ENCODE data around the gene SRSF2.
"Not testable (repeated sequence)": the region's sequence is repeated elsewhere in the genome, so short reads cannot be mapped to it uniquely, and the experiment has no call there.

SRSF2 gene

GRCh38 chr17:76737082-76737675 lies at the start of gene SRSF2:
SRSF2 (minus strand) TSS chr17:76737331; CDS start chr17:76737160, 171 bp downstream.
- peak; percentile 99 for DNase-seq

GRCh38 chr17:76784926-76785325 lies 47.8 kb upstream of the SRSF2 start:
- DNase-seq = no peak

- no peak for DNase-seq
Measured at GRCh38 chr17:76783146-76783545, 46.0 kb upstream of the SRSF2 start.

- peak in 1 of 2 donors; percentile 19 for DNase-seq
Measured at GRCh38 chr17:76781056-76781982, 44.2 kb upstream of the SRSF2 start.

GRCh38 chr17:76775021-76775600 lies 38.0 kb upstream of the SRSF2 start:
- DNase-seq = no peak

GRCh38 chr17:76772842-76773525 lies 35.9 kb upstream of the SRSF2 start:
- DNase-seq = peak; percentile 68 to 82

GRCh38 chr17:76758570-76758969 lies 21.4 kb upstream of the SRSF2 start:
- DNase-seq = no peak

GRCh38 chr17:76757256-76757655 lies 20.1 kb upstream of the SRSF2 start:
- no peak for DNase-seq

GRCh38 chr17:76755285-76755684 lies 18.2 kb upstream of the SRSF2 start:
- no peak for DNase-seq

- peak; percentile 50 to 71 for DNase-seq
Measured at GRCh38 chr17:76753061-76753961, 16.2 kb upstream of the SRSF2 start.

- peak in 1 of 2 donors; percentile 68 for DNase-seq
Measured at GRCh38 chr17:76752006-76752405, 14.9 kb upstream of the SRSF2 start.

GRCh38 chr17:76751416-76751993 lies 14.4 kb upstream of the SRSF2 start:
- no peak for DNase-seq

- no peak for DNase-seq
Measured at GRCh38 chr17:76748657-76749056, 11.5 kb upstream of the SRSF2 start.

GRCh38 chr17:76747716-76748363 lies 10.7 kb upstream of the SRSF2 start:
- DNase-seq = no peak

- DNase-seq = not testable (repeated sequence)
Measured at GRCh38 chr17:76745785-76746184, 8.7 kb upstream of the SRSF2 start.

- DNase-seq = no peak
Measured at GRCh38 chr17:76744747-76745146, 7.6 kb upstream of the SRSF2 start.

GRCh38 chr17:76742958-76743357 lies 5.8 kb upstream of the SRSF2 start:
- no peak for DNase-seq

- DNase-seq = no peak
Measured at GRCh38 chr17:76740329-76741118, 3.4 kb upstream of the SRSF2 start.

GRCh38 chr17:76739568-76740115 lies 2.5 kb upstream of the SRSF2 start:
- not testable (repeated sequence) for DNase-seq

GRCh38 chr17:76738468-76738850 lies 1.3 kb upstream of the SRSF2 start:
- no peak for DNase-seq
